Glomerular visceral epithelial cell (primary cell): ENCODE results near the gene ASAP2.

Experiments
- DNase-seq: peaks from one replicate; pipeline ENCODE4 v3.0.0-alpha.2; 2016; ENCODE audit errors: extremely low spot score

The ASAP2 gene

DNA sequence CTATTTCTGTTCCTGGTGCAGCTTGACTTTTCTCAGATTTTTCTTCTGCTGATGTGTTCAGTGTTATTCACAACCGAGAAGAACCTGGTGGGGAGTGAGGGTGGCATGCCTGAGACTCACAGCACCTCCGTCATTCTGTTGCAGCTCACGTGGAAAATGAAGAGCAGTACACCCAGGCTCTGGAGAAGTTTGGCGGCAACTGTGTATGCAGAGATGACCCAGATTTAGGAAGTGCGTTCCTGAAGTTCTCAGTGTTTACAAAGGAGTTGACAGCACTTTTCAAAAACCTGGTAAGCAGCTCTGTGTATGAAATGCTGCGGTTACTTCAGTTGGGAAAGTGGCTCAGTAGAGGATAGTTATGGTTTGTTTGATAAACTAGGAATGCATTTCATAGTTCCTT lies 90.5 kb downstream of the ASAP2 start:
- no peak for DNase-seq

DNA sequence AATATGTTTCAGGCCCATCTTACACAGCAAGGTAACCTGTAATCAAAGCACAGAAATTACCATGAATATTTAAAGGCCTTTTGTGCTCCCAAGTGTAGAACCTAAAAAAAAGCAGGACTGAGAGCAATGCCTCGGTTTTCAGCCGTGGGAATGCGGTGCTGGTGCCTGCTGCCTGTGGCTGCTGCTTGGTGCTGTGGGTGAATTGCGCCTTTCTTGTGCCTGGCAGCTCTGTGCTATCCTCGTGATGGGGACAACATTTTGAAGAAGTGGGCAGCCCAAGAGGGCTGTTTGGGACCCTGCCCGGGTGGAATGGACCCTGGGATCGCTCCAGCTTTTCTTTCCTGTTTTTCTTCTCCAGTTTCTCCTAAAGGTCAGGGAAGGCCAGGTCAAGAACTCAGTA lies 91.2 kb downstream of the ASAP2 start:
- no peak for DNase-seq

DNA sequence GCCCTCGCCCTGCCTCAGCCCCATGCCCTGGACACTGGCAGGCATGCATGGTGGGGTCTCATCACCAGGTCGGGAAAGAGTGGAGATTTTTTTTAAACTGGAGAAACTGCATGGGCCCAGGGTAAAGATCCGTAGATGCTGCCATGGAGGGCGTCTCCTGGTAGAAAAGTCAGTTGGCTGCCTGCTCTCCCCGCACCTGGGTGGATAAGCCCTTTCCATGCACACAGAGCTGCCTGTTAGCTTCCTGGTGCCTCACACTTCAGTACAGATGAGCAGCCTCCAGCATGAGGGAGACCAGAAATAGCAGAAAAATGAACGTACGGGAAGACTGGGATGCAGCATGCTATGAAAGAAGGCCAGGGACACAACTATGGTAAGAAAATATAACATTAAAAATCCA lies 92.0 kb downstream of the ASAP2 start:
- DNase-seq: no peak

- no peak for DNase-seq
Observed at GRCh38 chr2:9299161-9300100, 92.8 kb downstream of the ASAP2 start.

GRCh38 chr2:9300214-9300613 lies 93.6 kb downstream of the ASAP2 start:
- DNase-seq: no peak

- DNase-seq: no peak
Observed at GRCh38 chr2:9300829-9301453, 94.3 kb downstream of the ASAP2 start.

DNA sequence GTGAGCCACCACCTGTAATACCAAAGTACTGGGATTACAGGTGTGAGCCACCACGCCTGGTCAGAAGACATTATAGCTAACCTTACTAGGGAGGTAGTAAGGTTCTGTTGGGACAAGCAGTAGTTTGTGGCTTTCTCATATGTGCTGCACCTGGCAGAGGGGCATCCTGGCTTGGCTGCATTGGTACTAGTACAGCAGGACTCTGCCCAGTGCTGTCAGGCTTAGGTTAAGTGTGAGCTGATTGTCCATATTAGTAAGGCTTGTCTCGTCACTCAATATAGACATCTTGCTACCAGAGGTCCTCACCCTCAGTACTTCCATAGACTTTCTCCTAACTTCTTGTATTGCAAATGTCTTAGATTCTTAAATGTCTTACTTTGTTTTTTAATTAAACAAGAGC lies 96.1 kb downstream of the ASAP2 start:
- no peak for DNase-seq

DNA sequence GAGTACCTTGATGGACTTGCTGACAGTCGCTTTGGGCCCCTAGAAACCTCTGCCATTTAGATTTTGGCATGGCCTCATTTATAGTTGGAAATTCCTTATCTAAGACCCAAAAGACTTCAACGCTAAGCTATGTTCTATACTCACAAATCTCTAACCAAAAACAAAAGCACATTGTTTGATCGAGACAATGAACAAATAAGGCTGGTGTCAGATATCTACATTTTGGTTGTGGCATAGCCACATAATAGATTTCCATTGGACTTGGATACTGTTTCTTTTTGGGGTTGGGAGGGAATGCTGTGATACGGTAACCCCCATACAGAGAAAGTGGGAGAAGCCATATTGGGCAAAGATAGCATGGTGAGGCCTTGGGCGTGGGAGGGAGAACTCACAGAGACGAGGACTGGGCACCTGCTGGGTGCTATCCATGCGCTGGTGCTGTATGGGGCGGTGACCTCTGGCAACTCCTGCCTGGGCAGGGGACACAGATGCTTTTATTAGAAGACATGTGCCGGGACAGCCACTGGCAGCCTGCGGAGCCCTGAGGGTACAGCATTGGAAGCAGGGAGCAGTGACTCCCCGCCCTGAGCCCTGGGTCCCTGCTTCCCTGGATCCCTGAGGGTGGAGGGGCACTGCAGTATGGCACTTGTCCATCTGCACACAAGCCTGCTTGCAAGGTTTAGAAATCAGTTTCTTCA lies 97.1 kb downstream of the ASAP2 start:
- DNase-seq: no peak

GRCh38 chr2:9306911-9307310 lies 100.3 kb downstream of the ASAP2 start:
- DNase-seq: no peak

GRCh38 chr2:9307535-9307934 lies 100.9 kb downstream of the ASAP2 start:
- DNase-seq: no peak

- DNase-seq: peak; percentile 64
Observed at GRCh38 chr2:9308186-9308955, 101.8 kb downstream of the ASAP2 start.

- DNase-seq: no peak
Observed at GRCh38 chr2:9309147-9309546, 102.5 kb downstream of the ASAP2 start.

- peak; percentile 74 for DNase-seq
Observed at GRCh38 chr2:9310377-9310776, 103.8 kb downstream of the ASAP2 start.

- peak; percentile 44 for DNase-seq
Observed at GRCh38 chr2:9310798-9311197, 104.2 kb downstream of the ASAP2 start.

DNA sequence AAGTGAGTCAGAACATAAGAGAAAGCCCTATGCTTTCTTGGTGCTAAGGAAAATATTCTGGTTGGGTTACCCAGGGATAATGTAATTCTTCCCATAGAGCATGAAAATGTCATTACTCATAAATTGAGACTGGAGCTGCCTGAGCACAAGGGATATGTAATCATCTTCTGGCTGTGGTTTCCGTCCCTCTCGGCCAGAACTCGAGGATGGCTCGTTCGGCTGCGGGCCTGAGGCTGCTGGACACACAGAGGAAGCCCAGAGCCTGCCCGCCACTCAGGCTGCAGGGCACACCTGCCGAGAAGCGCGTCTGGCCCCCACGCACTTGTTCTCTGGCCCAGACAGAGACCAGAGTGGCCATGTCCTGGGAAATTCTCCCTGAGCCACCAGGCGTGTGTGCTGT lies 104.9 kb downstream of the ASAP2 start:
- DNase-seq: peak; percentile 86

DNA sequence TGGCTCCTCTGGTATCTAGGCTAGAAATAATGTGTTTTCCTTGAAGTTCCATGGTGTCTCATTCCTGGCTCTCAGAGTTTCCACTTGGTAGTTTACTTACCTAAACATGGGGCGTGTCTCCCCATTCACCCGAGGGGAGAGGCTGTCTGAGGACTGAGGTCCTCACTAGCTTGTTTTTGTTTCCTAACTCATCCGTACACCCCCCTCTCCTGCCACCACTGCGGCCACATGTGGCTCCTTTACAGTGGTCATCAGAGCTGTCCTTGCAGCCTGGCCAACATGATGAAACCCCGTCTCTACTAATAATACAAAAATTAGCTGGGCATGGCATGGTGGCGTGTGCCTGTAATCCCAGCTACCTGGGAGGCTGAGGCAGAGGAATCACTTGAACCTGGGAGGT lies 106.0 kb downstream of the ASAP2 start:
- no peak for DNase-seq

DNA sequence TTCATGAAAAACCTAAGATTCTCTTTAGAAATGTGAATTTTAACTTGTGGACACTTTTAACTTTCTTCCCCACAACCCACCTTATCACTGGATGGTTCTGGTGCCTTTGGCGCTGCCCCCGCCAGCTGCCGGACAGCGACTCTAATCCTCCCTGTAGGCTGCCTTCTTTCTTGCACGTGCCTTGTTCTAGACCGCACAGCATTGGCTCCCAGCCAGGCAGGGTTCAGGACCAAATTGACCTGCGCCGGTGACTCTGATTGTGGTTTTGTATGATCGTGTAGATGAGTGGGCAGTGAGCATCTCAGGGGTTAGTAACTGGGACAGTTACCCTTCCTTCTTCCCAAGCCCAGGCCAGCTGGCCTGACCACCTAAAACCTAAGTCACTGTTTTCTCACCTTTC lies 106.8 kb downstream of the ASAP2 start:
- DNase-seq: peak; percentile 21

- DNase-seq: no peak
Observed at GRCh38 chr2:9315280-9315847, 108.8 kb downstream of the ASAP2 start.

- DNase-seq: no peak
Observed at GRCh38 chr2:9317559-9317958, 110.9 kb downstream of the ASAP2 start.

- DNase-seq: no peak
Observed at GRCh38 chr2:9318461-9319337, 112.1 kb downstream of the ASAP2 start.

DNA sequence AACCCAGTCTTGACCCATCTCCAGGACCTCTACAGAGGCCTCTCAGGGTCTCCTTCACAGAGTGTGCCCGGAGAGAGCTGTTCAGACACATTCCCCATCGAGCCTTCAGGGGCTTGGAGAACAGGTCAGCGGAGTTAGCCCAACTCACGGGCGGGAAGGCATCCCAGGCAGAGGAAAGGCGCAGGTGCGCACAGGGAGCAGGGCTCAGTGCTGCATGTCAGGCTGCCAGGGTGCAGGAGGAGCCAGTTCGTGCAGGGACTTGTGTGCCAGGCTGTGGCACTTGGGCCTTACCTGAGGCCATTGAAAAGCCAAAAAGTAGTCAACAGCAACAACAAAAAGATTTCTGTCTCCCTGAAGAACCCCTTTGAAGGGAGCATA lies 112.7 kb downstream of the ASAP2 start:
- no peak for DNase-seq
